22Rv1 (cell line): Measurements from ENCODE around the gene GUK1.

Source experiments
- ZFX ChIP-seq: fragments of 450-650 bp; IDR thresholded peaks from 2 replicates; pipeline ENCODE4 v1.6.1; 2017; ENCODE audit warnings: antibody characterized with exemption, borderline replicate concordance
- TF ChIP-seq, protein P1 (sequence below): fragments of 450-650 bp; IDR thresholded peaks from 2 replicates; pipeline ENCODE4 v1.5.1; 2017; ENCODE audit warnings: mild to moderate bottlenecking

DNA sequence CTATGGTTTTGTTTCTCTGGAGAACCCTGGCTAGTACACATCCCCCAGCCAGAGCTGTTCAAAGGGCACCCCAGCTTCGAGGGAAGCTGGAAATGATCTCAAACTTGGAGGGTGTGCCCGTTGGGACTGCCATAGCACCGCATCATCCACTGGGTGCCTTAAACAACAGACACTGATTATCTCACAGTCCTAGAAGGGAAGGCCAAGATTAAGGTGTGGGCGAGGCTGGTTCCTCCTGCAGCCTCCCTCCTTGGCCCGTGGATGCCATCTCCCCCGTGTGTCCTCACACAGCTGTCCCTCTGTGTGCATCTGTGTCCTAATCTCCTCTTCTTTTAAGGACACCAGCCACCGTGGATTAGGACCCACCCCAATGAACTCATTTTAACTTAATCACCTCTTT is 21.3 kb downstream of the GUK1 start:
- TF ChIP-seq, protein P1, sequence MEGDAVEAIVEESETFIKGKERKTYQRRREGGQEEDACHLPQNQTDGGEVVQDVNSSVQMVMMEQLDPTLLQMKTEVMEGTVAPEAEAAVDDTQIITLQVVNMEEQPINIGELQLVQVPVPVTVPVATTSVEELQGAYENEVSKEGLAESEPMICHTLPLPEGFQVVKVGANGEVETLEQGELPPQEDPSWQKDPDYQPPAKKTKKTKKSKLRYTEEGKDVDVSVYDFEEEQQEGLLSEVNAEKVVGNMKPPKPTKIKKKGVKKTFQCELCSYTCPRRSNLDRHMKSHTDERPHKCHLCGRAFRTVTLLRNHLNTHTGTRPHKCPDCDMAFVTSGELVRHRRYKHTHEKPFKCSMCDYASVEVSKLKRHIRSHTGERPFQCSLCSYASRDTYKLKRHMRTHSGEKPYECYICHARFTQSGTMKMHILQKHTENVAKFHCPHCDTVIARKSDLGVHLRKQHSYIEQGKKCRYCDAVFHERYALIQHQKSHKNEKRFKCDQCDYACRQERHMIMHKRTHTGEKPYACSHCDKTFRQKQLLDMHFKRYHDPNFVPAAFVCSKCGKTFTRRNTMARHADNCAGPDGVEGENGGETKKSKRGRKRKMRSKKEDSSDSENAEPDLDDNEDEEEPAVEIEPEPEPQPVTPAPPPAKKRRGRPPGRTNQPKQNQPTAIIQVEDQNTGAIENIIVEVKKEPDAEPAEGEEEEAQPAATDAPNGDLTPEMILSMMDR = no peak
- no peak for TF ChIP-seq ZFX
